Measurements from ENCODE around the gene GAL3ST2.
"Not testable (repeated sequence)": the region's sequence is repeated elsewhere in the genome, so short reads cannot be mapped to it uniquely, and the experiment has no call there.

GAL3ST2 gene

GRCh38 chr2:241768251-241768711, 8.3 kb upstream of the GAL3ST2 start:
- no peak for DNase-seq (ENCODE audit: low read depth, low spot score)

DNA sequence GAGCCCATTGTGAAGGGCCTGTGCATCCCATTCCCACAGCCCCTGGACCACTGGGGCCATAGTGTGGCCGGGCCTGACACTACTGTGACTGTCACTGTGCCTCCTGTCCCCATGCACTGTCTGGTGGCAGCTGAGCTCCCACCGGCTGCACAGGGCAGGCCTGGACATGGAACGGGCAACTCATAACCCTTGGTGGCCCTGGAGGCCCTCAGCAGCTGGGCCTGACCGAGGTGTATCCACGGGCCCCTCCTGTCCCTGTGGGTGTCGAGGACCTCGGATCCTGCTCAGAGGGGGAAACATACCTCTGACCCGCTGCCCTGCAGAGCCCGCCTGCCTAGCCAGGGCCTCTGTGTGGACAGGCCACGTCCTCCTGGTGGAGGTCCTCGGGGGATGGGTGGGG, 7.8 kb upstream of the GAL3ST2 start:
- DNase-seq (ENCODE audit: low read depth, low spot score), result no peak

GRCh38 chr2:241769819-241770184, 6.8 kb upstream of the GAL3ST2 start:
- no peak for DNase-seq (ENCODE audit: low read depth, low spot score)

GRCh38 chr2:241770185-241770935, 6.3 kb upstream of the GAL3ST2 start:
- DNase-seq (ENCODE audit: low read depth, low spot score), result no peak

GRCh38 chr2:241770936-241771285, 5.7 kb upstream of the GAL3ST2 start:
- no peak for DNase-seq (ENCODE audit: low read depth, low spot score)

DNA sequence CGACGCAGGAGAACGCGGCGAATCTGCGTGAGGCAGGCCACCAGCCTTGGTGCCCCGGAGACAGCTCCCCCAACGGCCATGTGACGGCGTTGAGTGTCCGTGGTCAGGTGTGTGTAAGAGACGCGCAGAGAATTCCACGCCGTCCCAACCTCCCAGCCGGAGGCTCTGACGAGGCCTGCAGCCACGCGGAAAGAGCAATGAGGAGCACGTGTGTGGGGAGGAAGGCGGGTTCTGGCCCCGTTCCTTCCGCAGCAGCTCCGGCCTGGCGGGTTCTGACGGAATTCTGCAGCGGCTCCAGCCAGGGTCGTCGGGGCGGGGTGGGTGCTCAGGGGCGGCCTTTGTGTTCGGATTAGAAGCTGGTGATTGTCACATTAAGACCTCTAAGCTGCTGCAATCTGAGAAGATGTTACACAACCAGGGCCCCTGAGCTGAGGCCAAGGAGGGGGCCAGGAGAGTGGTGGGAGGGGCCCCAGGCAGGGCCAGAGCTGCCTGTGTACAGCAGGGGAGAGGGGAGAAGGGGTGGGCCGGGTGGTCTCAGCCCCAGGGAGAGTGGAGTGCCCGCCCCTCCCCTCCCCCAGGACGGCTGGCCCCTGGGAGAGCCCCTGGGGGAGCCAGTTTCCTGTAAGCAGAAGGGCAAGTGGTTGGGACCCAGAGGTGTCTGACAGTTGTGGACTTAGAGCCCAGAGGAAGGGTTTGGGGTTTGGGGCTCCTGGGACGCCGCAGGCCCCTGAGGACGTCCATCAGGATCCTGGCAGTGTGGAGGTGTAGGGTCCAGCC, 5.1 kb upstream of the GAL3ST2 start:
- no peak for DNase-seq (ENCODE audit: low read depth, low spot score)

DNA sequence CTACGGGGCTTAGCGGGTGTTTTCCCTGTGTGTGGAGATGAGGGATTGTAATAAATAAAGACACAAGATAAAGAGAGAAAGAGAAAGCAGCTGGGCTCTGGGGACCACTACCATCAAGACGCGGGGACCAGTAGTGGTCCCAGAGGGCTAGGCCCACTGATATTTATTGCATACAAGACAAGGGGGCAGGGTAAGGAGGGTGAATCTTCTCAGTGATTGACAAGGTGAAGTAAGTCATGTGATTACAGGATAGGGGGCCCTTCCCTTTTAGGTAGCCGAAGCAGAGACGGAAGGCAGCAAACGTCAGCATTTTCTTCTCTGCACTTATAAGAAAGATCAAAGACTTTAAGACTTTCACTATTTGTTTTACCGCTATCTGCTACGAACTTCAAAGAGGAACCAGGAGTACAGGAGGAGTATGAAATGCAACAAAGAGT, 4.5 kb upstream of the GAL3ST2 start:
- DNase-seq (ENCODE audit: low read depth, low spot score), result no peak

DNA sequence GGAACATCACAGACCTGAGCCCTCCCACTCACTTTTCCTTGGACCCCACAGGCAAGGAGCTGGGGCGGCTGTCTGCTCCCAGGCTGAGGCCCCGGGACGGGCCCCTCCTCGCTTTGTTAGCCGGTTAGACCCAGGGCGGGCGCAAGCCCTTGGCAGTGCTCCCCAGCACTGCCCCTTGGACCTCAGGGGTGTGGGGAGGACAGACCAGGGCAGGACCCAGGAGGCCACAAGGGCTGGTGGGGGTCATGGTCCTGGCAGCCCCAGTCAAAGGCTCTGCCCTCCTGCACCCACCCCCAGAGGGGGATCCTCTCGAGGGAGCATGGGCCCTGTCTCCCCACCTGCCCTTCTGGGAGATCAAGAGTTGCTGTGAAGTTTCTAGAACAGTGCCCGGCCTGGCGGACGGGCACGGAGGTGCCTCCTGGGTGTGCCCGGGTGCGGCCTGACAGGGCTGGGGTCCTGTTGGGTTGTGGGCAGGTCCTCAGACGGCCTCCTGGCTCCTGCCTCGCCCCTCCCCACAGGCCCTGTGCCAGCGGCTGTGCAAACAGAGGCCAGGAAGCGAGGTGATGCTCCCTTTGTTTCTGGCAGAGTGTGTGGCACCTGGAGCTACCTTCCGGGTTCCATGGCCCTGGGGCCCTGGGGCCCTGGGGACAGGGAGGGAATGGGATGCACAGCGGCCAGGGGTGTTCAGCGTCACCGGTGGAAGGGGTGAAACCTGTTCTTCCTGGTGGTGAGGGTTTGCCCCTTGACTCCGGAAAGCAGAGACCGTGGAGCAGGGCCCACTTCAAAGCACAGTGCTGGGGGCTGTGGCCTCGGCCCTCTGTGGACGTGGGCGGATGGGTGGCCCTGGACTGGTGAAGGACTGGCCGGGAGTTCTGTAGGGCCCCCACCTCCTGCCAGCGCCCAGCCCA, 2.9 kb upstream of the GAL3ST2 start:
- no peak for DNase-seq (ENCODE audit: low read depth, low spot score)

DNA sequence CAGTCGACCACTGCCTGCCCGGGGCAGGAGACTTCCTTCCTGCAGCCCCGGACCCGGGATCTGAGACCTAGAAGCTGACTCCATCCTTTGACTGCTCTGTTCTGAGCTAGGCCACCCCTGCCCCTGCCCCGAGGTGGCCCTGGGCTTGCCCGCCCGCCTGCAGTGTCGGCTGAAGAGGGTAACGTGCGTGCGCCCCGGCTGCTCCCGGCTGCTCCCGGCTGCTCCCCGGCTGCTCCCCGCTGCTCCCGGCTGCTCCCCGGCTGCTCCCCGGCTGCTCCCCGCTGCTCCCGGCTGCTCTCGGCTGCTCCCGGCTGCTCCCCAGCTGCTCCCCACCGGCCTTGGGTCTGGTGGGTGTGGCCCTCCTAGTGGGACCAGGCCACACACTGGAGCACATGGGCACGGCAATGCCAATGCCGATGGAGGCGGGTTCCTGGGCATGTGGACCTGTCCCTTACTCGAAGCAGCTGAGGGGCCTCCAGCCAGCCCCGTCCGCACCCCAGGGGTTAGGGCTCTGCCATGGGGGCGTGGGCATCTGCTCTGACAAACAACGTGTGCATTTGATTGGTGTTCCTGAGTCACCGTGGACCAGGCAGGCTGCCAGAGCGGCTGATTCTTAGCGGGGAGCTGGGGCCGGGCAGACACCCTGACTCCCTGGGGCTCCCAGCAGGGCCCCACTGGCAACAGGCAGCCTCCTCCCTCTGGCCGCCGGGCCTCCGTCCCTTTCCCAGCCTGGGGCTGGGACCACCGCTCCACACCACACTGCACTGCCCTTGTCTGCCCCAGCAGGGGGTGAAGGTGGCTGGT, 2.0 kb upstream of the GAL3ST2 start:
- peak; percentile 12 for DNase-seq (ENCODE audit: low read depth, low spot score)

DNA sequence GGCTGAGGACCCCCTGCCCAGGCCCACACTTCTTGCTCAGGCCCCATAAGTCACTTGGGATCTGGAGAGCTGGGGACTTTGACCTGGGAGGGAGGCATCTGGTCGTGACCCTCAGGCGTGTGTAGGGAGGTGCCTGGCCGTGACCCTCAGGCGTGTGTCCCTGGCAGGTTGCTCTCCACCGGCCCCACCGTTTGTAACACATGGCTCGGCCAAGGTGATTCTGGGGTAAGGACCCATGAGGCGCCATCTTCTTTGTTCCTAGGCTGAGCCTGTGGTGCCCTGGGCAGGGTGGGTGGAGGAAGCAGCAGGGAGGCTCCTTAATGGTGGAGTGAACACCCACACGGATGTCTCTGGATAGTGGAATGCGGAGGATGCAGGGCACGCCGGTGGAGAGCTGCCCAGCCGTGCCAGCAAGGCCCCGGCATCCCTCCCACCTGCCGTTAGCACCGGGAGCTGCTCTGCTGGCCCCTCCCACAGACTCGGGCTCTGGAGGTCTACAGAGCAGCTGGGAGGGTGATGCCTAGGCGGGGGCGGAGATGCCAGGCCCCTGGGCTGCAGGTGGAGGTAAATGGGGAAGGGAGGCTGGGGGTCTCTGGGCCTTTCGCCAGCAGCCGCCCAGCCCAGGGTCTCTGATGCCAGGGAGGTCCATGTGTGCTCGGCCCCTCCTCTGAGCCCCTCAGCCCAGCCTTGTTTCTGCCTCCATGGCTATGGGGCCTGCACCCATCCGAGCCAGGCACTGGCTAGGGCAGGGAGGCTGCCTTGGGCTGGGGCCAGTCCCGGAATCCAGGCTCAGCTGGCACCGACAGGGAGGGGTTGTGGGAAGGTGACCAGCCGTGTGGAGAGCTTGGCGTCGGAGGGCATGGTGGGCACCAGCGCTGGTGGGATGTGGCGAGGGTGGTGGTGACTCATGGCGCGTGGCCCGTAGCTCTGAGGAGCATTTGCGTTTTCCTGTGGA, 1.1 kb upstream of the GAL3ST2 start:
- DNase-seq (ENCODE audit: low read depth, low spot score), result no peak

DNA sequence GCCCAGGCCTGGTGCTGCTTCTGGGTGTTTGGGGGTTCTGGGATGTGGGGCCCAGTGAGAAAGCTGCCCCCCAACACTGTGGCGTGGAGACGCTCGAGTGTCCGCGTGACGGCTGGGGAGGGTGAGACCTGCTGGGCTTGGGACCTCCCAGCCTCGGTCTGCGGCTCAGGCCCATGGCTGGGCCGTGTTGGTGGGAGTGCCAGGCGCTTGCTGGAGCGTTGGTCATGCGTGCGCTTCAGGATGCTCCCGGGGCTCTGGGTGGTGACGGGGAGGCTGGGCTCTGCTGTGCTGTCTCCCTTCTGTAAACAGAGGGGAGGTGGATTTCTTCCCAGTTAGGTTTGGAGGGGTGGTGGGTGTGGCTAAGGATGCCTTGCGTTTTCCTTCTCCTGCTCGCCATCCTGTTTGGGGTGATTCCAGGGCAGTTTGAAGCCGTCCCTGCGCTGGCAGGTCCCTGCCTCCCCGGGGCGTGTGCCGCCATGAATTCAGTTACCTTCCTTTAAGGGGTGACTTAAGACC, 606 bp downstream of the GAL3ST2 start:
- DNase-seq (ENCODE audit: low read depth, low spot score), result no peak

- no peak for DNase-seq (ENCODE audit: low read depth, low spot score)
These were observed 1.3 kb downstream of the GAL3ST2 start for GRCh38 chr2:241777686-241778627.

- no peak for DNase-seq (ENCODE audit: low read depth, low spot score)
These were observed 4.4 kb downstream of the GAL3ST2 start for GRCh38 chr2:241780939-241781569.

DNA sequence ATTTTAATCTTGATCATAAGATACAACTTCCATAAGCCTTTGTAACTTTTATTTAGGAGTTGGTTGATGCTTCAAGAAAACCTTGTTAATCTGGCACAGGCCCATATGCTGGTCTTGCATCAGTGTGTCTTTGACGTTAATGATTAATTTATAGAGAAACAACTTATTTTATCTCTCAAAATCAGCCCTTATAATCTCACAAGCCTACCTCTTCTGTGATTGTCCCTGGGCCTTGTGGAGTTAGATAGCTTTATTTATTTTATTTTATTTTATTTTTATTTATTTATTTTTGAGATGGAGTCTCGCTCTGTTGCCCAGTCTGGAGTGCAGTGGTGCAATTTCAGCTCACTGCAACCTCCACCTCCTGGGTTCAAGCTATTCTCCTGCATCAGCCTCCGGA, 5.4 kb downstream of the GAL3ST2 start:
- DNase-seq (ENCODE audit: low read depth, low spot score), result not testable (repeated sequence)

DNA sequence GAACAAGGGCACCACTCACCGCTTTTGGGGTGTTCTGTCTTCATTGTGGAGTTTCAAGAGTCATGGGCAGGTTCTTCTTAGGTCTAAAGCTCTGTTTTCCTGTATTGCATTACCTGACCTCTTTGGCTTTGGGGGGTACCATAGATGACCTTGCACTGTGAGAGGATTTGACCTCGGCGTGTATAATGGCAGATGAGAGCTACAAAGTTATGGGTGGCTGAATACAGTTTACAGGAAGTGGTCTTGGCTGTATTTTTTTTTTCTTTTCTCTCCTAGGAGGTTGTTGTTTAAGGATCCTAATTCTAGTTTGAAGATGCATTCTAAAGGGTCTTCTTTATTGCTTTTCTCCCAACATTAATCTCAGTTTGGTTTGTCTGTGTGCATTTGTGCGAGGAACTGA, 11.5 kb downstream of the GAL3ST2 start:
- DNase-seq (ENCODE audit: low read depth, low spot score), result no peak

- no peak for DNase-seq (ENCODE audit: low read depth, low spot score)
These were observed 11.9 kb downstream of the GAL3ST2 start for GRCh38 chr2:241788572-241788971.

DNA sequence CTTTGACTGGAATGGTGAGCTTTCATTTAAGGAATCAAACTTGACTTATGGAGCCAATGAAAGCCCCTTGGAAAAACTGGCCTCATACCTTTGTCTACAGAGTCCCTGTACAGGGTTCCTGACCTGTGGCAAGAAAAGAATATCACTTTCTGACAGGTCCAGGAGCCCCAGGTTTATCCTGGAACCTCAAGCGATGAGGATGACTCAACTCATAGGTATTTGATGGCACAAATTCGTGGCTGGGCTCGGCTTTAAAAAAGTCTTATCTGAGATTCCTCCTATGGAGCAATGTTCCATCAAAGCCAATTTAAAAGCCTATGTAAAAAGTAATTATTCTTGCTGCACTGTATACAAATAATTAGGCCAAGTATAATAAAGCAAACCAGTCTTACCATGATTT, 14.8 kb downstream of the GAL3ST2 start:
- DNase-seq (ENCODE audit: low read depth, low spot score), result not testable (repeated sequence)

- no peak for DNase-seq (ENCODE audit: low read depth, low spot score)
These were observed 16.8 kb downstream of the GAL3ST2 start for GRCh38 chr2:241793385-241793784.
